Measurements from ENCODE around the gene STIMATE.

STIMATE gene

GRCh38 chr3:52831500-52832301, 65.6 kb downstream of the STIMATE start:
- Histone ChIP-seq H3K9ac (ENCODE audit: insufficient read length, low read depth) (no peak overlapping the region), H3K4me1 (ENCODE audit: insufficient read depth, insufficient read length) (peaks cover 37% of the 10 kb centered on the region), H3K36me3 (ENCODE audit: insufficient read depth, insufficient read length, low read length) (peaks cover 6% of the 10 kb centered on the region), H3K9me3 (ENCODE audit: insufficient read depth, low read length) (no peaks in the 10 kb centered on the region), H3K4me3 (ENCODE audit: insufficient read length, low read depth) (no peak overlapping the region), H3K27me3 (ENCODE audit: insufficient read depth, insufficient read length) (no peaks in the 10 kb centered on the region)
- no peak for DNase-seq (ENCODE audit: low read depth, low spot score)
- TF ChIP-seq SUZ12 (IDR thresholded peaks at IDR 0.05; ENCODE audit: extremely low read depth, insufficient read depth, insufficient read length) (no peak), ZNF274 (IDR thresholded peaks at IDR 0.05; ENCODE audit: low read depth, low read length) (no peak), YY1 (IDR thresholded peaks at IDR 0.05; ENCODE audit: insufficient read depth, insufficient read length) (no peak)

DNA sequence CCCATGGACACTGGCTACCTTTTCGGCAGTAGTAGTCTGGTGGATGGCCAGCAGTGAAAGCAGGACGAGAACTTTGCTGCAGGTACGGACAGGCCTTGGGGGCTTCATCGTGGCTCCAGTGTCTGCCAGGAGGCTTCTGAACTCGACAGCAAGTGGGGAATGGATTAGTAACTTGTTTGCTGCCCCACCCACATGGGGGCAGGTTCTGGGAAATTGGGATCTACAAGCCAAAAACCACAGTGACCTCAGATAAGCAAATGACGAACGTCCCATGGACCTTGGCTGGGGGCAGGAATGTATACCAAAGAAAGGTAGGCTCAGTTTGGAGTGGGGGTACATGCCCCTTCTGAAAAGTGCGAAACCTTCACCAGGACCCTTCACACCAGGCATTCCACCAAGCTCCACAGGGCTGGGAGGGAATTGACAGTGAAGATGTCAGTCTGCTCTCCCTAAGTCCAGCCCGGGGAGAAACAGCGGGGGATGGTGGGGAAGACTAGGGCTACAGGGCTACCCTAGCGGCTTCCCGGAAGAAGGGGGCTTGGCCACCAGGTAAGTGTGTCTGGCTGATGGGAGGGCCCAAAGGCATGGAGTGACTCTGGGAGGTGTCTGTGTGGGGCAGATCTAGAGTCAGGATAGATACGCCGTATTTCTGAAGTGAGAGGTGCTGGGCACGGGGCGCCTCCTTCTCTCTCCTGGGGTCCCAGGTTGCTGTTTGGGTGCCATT, 66.7 kb downstream of the STIMATE start, which contains the start of gene ITIH4:
TSS of gene ITIH4 (minus strand) at position 138 of the 724 bp plus-strand sequence. CDS start at position 108, 30 bp downstream.
- Histone ChIP-seq H3K9me3 (ENCODE audit: insufficient read depth, low read length) (no peaks in the 10 kb centered on the region), H3K27me3 (ENCODE audit: insufficient read depth, insufficient read length) (no peaks in the 10 kb centered on the region), H3K4me1 (ENCODE audit: insufficient read depth, insufficient read length) (peaks cover 36% of the 10 kb centered on the region), H3K36me3 (ENCODE audit: insufficient read depth, insufficient read length, low read length) (no peaks in the 10 kb centered on the region), H3K9ac (ENCODE audit: insufficient read length, low read depth) (no peak within 1 kb of the TSS), H3K4me3 (ENCODE audit: insufficient read length, low read depth) (no peak within 1 kb of the TSS)
- TF ChIP-seq ZNF274 (IDR thresholded peaks at IDR 0.05; ENCODE audit: low read depth, low read length) (no peak), YY1 (IDR thresholded peaks at IDR 0.05; ENCODE audit: insufficient read depth, insufficient read length) (no peak), SUZ12 (IDR thresholded peaks at IDR 0.05; ENCODE audit: extremely low read depth, insufficient read depth, insufficient read length) (no peak)
- no peak for DNase-seq (ENCODE audit: low read depth, low spot score)

DNA sequence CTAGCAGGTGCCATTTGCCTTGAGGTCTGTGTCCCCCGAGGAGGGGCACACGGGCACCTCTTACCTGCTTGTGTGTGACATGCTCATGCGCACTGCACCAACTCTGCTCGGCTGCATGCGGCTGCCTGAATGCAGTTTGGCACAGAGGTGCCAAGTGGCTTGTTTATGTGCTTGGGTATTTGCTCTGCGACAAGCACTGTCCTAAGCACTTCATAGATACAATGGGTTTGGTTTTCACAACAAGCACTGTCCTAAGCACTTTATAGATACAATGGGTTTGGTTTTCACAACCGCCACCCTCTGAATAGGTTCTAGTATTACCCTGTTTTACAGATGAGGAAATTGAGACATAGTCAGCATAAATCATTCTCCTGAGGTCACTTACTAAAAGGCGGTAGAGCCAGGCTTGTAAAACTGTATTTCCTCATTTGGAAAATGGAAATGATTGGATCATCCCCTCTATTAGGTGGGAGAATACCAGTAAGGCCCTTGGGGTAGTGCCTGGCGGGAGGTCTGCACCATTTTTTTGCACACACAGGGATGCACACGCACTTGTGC, 67.4 kb downstream of the STIMATE start:
- DNase-seq (ENCODE audit: low read depth, low spot score), result no peak
- H3K4me3 ChIP-seq (ENCODE audit: insufficient read length, low read depth), result no peak overlapping the region
- peaks cover 30% of the 10 kb centered on the region for H3K4me1 ChIP-seq (ENCODE audit: insufficient read depth, insufficient read length)
- TF ChIP-seq YY1 (IDR thresholded peaks at IDR 0.05; ENCODE audit: insufficient read depth, insufficient read length), result no peak
- no peak for TF ChIP-seq ZNF274 (IDR thresholded peaks at IDR 0.05; ENCODE audit: low read depth, low read length)
- no peak for TF ChIP-seq SUZ12 (IDR thresholded peaks at IDR 0.05; ENCODE audit: extremely low read depth, insufficient read depth, insufficient read length)
- no peak overlapping the region for H3K9ac ChIP-seq (ENCODE audit: insufficient read length, low read depth)
- H3K27me3 ChIP-seq (ENCODE audit: insufficient read depth, insufficient read length), result no peaks in the 10 kb centered on the region
- H3K36me3 ChIP-seq (ENCODE audit: insufficient read depth, insufficient read length, low read length), result no peaks in the 10 kb centered on the region
- H3K9me3 ChIP-seq (ENCODE audit: insufficient read depth, low read length), result no peaks in the 10 kb centered on the region

DNA sequence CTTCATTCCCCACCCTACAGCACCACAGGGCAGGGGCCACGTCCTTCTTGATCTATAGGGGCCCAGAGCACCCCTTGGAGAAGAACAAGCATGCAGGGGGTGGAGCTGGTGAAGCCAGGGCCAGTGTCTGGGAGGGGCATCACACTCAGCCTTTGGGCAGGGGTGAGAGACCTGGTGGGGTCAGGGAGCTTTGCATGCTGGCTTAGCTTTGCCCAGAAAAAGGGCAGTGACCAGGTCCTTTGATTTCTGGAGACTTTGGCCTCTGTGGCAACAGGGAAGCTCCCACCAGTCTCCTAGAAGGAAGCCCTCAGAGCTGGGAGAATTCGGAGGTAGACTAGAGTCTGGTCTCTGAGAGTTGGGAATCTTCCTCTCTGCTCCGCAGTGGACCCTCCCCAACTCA, 67.9 kb downstream of the STIMATE start:
- no peaks in the 10 kb centered on the region for H3K9me3 ChIP-seq (ENCODE audit: insufficient read depth, low read length)
- H3K4me3 ChIP-seq (ENCODE audit: insufficient read length, low read depth), result no peak overlapping the region
- no peak overlapping the region for H3K9ac ChIP-seq (ENCODE audit: insufficient read length, low read depth)
- H3K36me3 ChIP-seq (ENCODE audit: insufficient read depth, insufficient read length, low read length), result no peaks in the 10 kb centered on the region
- DNase-seq (ENCODE audit: low read depth, low spot score), result no peak
- peaks cover 31% of the 10 kb centered on the region for H3K4me1 ChIP-seq (ENCODE audit: insufficient read depth, insufficient read length)
- H3K27me3 ChIP-seq (ENCODE audit: insufficient read depth, insufficient read length), result no peaks in the 10 kb centered on the region
- TF ChIP-seq ZNF274 (IDR thresholded peaks at IDR 0.05; ENCODE audit: low read depth, low read length) (no peak), YY1 (IDR thresholded peaks at IDR 0.05; ENCODE audit: insufficient read depth, insufficient read length) (no peak), SUZ12 (IDR thresholded peaks at IDR 0.05; ENCODE audit: extremely low read depth, insufficient read depth, insufficient read length) (no peak)

DNA sequence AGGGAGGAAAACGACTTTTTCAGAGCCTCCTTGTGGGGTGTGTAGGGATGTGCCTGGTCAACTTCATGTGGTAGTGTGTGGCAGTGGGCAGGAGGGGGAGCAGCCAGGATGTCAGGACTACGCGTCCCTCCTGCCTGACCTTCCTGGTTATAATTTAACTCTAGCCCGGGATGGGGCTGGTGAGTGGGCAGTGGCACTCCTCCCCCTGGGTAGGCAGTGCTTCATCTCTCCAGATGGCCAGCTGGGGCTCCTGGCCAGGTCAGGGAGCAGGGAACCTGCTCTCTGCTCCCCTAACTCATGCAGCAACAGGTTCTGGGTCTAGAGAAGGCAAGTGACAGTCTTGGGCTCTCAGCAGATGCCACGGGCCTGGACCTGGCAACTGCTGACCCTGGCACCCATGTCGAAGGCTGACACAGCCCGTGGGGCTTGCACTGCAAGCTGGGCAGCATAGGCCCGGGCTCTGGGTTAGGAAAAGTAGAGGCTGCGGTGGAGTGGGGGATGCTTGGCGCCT, 69.4 kb downstream of the STIMATE start:
- no peak overlapping the region for H3K9ac ChIP-seq (ENCODE audit: insufficient read length, low read depth)
- H3K27me3 ChIP-seq (ENCODE audit: insufficient read depth, insufficient read length), result no peaks in the 10 kb centered on the region
- H3K4me3 ChIP-seq (ENCODE audit: insufficient read length, low read depth), result no peak overlapping the region
- DNase-seq (ENCODE audit: low read depth, low spot score), result no peak
- H3K4me1 ChIP-seq (ENCODE audit: insufficient read depth, insufficient read length), result peaks cover 24% of the 10 kb centered on the region
- TF ChIP-seq SUZ12 (IDR thresholded peaks at IDR 0.05; ENCODE audit: extremely low read depth, insufficient read depth, insufficient read length) (no peak), ZNF274 (IDR thresholded peaks at IDR 0.05; ENCODE audit: low read depth, low read length) (no peak), YY1 (IDR thresholded peaks at IDR 0.05; ENCODE audit: insufficient read depth, insufficient read length) (no peak)
- no peaks in the 10 kb centered on the region for H3K9me3 ChIP-seq (ENCODE audit: insufficient read depth, low read length)
- peaks cover 4% of the 10 kb centered on the region for H3K36me3 ChIP-seq (ENCODE audit: insufficient read depth, insufficient read length, low read length)

- no peaks in the 10 kb centered on the region for H3K27me3 ChIP-seq (ENCODE audit: insufficient read depth, insufficient read length)
- peaks cover 4% of the 10 kb centered on the region for H3K36me3 ChIP-seq (ENCODE audit: insufficient read depth, insufficient read length, low read length)
- H3K9ac ChIP-seq (ENCODE audit: insufficient read length, low read depth), result no peak overlapping the region
- peaks cover 22% of the 10 kb centered on the region for H3K4me1 ChIP-seq (ENCODE audit: insufficient read depth, insufficient read length)
- no peak overlapping the region for H3K4me3 ChIP-seq (ENCODE audit: insufficient read length, low read depth)
- TF ChIP-seq ZNF274 (IDR thresholded peaks at IDR 0.05; ENCODE audit: low read depth, low read length), result no peak
- TF ChIP-seq SUZ12 (IDR thresholded peaks at IDR 0.05; ENCODE audit: extremely low read depth, insufficient read depth, insufficient read length), result no peak
- no peak for TF ChIP-seq YY1 (IDR thresholded peaks at IDR 0.05; ENCODE audit: insufficient read depth, insufficient read length)
- no peaks in the 10 kb centered on the region for H3K9me3 ChIP-seq (ENCODE audit: insufficient read depth, low read length)
- no peak for DNase-seq (ENCODE audit: low read depth, low spot score)
Measured at GRCh38 chr3:52827441-52827840, 69.9 kb downstream of the STIMATE start.

All from NT2/D1 (cell line).